ENCODE data around the gene IER2.

Gene IER2

GRCh38 chr19:13150187-13150930, at the start of gene IER2, which contains the start of gene STX10:
Gene IER2, plus strand, starts transcription at chr19:13150411. Its CDS starts 2,776 bp downstream, at chr19:13153187.
Gene STX10, minus strand, starts transcription at chr19:13150375. Its CDS starts 202 bp downstream, at chr19:13150173.
- peak within 1 kb of the TSS; percentile 98 for H3K4me3 ChIP-seq (ENCODE audit: low read depth, low read length)
- TF ChIP-seq CTCF (IDR thresholded peaks at IDR 0.05), result peak; percentile 81
- H2AFZ ChIP-seq, result peak within 1 kb of the TSS; percentile 89
- H3K36me3 ChIP-seq (ENCODE audit: control insufficient read depth, insufficient read depth, low read length), result peaks cover 3% of the 10 kb centered on the region
- H3K79me2 ChIP-seq, result peaks cover 13% of the 10 kb centered on the region
- peak within 1 kb of the TSS; percentile 91 for H3K4me2 ChIP-seq (ENCODE audit: low read length)
- H3K27ac ChIP-seq, result peak within 1 kb of the TSS; percentile 100
- H3K9me3 ChIP-seq (ENCODE audit: control insufficient read depth, low read length), result no peaks in the 10 kb centered on the region
- no peaks in the 10 kb centered on the region for H3K27me3 ChIP-seq (ENCODE audit: control insufficient read depth, insufficient read depth, low read length)
- H3K4me1 ChIP-seq, result peaks cover 4% of the 10 kb centered on the region
- H3K9ac ChIP-seq, result peak within 1 kb of the TSS; percentile 100

GRCh38 chr19:13100841-13101589, 49.2 kb upstream of the IER2 start:
- no peak overlapping the region for H3K4me3 ChIP-seq (ENCODE audit: low read depth, low read length)
- no peak overlapping the region for H3K4me2 ChIP-seq (ENCODE audit: low read length)
- H3K4me1 ChIP-seq, result peaks cover 9% of the 10 kb centered on the region
- no peak overlapping the region for H3K27ac ChIP-seq
- no peaks in the 10 kb centered on the region for H3K36me3 ChIP-seq (ENCODE audit: control insufficient read depth, insufficient read depth, low read length)
- no peaks in the 10 kb centered on the region for H3K79me2 ChIP-seq
- no peaks in the 10 kb centered on the region for H3K9me3 ChIP-seq (ENCODE audit: control insufficient read depth, low read length)
- no peak for TF ChIP-seq CTCF (IDR thresholded peaks at IDR 0.05)
- no peak overlapping the region for H2AFZ ChIP-seq
- H3K27me3 ChIP-seq (ENCODE audit: control insufficient read depth, insufficient read depth, low read length), result no peaks in the 10 kb centered on the region
- no peak overlapping the region for H3K9ac ChIP-seq

- Histone ChIP-seq H3K36me3 (ENCODE audit: control insufficient read depth, insufficient read depth, low read length) (no peaks in the 10 kb centered on the region), H3K9me3 (ENCODE audit: control insufficient read depth, low read length) (no peaks in the 10 kb centered on the region), H2AFZ (peak overlapping the region; percentile 87), H3K4me2 (ENCODE audit: low read length) (peak overlapping the region; percentile 61), H3K27me3 (ENCODE audit: control insufficient read depth, insufficient read depth, low read length) (no peaks in the 10 kb centered on the region), H3K27ac (peak overlapping the region; percentile 29), H3K9ac (no peak overlapping the region), H3K4me1 (peaks cover 9% of the 10 kb centered on the region), H3K4me3 (ENCODE audit: low read depth, low read length) (peak overlapping the region; percentile 29), H3K79me2 (no peaks in the 10 kb centered on the region)
- TF ChIP-seq CTCF (IDR thresholded peaks at IDR 0.05), result no peak
Observed at GRCh38 chr19:13101590-13102415, 48.4 kb upstream of the IER2 start.

- Histone ChIP-seq H3K4me1 (peaks cover 9% of the 10 kb centered on the region), H3K79me2 (no peaks in the 10 kb centered on the region), H3K27me3 (ENCODE audit: control insufficient read depth, insufficient read depth, low read length) (no peaks in the 10 kb centered on the region), H3K4me3 (ENCODE audit: low read depth, low read length) (peak overlapping the region; percentile 29), H3K4me2 (ENCODE audit: low read length) (peak overlapping the region; percentile 61), H3K27ac (peak overlapping the region; percentile 29), H2AFZ (peak overlapping the region; percentile 87), H3K36me3 (ENCODE audit: control insufficient read depth, insufficient read depth, low read length) (no peaks in the 10 kb centered on the region), H3K9me3 (ENCODE audit: control insufficient read depth, low read length) (no peaks in the 10 kb centered on the region), H3K9ac (no peak overlapping the region)
- no peak for TF ChIP-seq CTCF (IDR thresholded peaks at IDR 0.05)
Observed at GRCh38 chr19:13102416-13102665, 47.9 kb upstream of the IER2 start.

Data from parathyroid adenoma (tissue), 2 donors.